HG02970 (cell line): Measurements from ENCODE around the gene LYSMD3.
"Not testable (repeated sequence)": the region's sequence is repeated elsewhere in the genome, so short reads cannot be mapped to it uniquely, and the experiment has no call there.

Experiments
- ATAC-seq: cut with Tn5 transposase; IDR thresholded peaks from one replicate; pipeline ENCODE4 v1.9.1; 2021; ENCODE audit warnings: mild to moderate bottlenecking, moderate library complexity, moderate number of reproducible peaks; ENCODE audit not compliant: unreplicated experiment, low FRiP score

The LYSMD3 gene

DNA sequence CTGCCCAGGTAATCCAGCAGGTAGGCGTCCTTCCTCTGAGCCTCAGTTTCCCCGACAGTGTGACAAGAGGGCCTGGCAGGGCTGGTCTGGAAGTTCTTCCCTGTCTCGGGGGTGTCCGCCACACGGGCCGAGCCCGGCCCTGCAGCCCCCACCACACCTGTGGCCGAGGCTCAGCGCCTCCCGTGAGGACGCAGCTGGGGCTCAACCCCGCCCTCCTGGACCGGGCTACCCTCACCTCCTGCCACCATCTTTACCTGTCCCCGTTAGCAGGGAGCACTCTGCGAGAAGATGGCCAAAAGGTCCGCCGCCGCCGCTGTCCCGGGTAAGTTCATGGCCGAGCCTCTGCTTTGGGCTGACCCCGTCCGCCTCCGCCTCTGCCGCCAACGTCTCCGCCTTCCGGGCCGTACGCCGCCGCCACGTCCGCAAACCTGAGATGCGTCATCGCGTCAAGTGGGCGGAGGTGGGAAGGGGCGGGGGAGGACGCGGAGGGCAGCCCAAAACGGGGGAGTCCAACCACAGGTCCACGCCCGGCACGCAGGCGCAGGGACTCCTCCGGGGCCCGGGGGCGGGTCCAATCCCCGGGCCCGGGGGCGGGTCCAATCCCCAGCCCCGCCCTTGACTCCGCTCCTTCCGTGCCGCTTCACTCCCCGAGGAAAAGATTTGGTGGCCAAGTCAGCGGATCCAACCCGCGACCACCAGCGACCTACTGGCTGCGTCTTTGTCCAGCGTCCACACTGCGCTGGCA lies at the start of gene LYSMD3:
TSS of gene LYSMD3 (minus strand) at position 391 of the 745 bp plus-strand sequence. CDS start 4,295 bp downstream, outside the sequence.
- peak; percentile 95 for ATAC-seq

DNA sequence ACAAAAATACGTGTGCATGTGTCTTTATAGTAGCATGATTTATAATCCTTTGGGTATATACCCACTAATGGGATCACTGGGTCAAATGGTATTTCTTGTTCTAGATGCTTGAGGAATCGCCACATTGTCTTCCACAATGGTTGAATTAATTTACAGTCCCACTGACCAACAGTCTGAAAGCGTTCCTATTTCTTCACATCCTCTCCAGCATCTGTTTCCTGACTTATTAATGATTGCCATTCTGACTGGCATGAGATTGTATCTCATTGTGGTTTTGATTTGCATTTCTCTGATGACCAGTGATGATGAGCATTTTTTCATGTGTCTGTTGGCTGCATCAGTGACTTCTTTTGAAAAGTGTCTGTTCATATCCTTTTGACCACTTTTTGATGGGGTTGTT lies 47.2 kb upstream of the LYSMD3 start:
- ATAC-seq: not testable (repeated sequence)

DNA sequence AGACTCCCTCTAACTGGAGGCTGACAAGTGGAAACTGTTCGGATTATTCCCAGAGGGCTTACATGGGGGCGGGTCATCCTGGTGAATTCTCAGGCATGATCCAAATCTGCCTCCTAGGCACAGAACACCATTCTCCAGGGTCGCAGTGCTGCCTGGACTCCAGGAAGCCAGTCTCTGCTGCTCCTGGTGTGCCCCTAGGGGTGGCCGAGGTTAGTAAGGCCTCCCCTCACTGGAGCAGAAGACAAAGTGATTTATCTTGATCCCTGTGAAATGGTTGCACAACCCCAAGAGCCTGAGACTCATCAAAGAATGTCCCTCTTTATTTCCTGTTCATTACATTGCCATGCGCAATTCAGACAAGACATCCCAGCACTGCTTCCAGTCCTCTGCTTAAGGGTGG lies 46.3 kb upstream of the LYSMD3 start:
- no peak for ATAC-seq

DNA sequence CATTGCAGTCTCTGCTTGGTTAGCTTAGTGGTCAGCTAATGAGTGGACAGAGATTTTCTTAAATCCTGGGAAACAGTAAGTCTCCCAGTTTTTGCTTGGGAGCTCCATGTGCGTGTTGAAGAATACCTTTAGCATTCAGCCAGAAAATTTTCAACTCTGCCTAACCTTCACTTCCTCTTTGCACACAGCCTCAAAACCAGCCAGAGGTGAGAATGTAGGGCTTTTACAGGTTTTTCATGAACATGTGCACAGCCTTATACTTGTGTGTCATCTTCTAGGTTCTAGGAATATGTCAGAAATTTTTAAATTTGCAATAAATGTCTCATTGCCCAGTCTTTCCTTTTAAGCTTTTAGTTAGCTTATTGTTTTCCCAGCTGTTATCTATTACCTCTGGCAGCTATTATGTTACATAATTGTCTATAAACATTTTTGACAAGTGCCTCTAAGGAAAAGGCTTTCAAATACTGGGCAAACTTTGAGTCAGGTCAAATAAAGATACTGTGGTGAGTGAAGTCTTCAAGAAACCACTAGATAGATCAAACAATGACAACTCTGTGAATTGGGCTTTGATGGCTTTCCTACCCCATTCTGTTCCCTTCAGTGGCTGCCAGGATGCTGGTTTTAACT lies 41.9 kb upstream of the LYSMD3 start:
- no peak for ATAC-seq

DNA sequence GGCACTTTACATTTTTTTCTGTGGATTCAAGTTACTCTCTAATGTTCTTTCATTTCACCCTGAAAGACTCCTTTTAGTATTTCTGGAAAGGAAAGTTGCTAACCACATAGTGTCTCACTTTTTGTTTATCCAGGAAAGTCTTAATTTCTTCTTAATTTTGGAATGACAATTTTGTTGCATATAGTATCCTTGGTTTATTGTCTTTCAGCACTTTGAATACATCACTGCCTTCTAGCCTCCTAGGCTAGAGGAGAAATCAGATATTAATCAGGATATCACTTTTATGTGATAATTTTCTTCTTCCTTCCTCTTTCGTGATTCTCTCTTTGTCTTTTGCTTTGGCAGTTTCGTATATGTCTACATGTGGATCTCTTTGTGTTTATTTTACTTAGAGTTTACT lies 40.6 kb upstream of the LYSMD3 start:
- ATAC-seq: no peak

DNA sequence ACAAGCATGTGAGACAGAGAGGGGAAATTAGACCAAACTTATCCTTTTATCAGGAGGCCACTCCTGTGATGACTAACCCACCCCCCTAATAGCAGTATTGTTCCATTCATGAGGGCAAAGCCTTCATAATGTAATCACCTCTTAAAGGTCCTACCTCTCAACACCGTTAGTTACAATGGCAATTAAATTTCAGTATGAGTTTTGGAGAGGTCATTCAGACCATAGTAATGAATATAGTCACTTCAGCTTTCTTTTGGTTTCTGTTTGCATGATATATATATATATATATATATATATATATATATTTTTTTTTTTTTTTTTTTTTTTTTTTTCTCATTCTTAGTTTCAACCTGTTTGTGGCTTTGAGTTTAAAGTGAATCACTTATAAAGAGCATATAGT lies 39.7 kb upstream of the LYSMD3 start:
- ATAC-seq: no peak

DNA sequence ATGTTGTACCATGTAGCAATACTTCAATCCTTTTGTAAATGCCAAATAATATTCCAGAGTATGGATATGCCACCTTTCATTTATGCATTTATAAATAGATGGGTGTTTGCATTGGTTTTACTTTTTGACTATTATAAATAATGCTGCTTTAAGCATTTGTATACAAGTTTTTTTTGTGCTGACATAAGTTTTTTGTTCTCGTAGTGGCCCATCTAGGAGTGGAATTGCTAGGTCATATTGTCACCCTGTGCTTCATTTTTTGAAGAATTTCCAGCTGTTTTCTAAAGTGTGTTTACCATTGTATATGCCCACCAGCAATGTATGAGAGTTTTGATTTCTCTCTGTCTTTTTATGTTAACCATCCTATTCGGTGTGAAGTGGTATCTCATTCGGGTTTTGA lies 36.1 kb upstream of the LYSMD3 start:
- ATAC-seq: no peak

DNA sequence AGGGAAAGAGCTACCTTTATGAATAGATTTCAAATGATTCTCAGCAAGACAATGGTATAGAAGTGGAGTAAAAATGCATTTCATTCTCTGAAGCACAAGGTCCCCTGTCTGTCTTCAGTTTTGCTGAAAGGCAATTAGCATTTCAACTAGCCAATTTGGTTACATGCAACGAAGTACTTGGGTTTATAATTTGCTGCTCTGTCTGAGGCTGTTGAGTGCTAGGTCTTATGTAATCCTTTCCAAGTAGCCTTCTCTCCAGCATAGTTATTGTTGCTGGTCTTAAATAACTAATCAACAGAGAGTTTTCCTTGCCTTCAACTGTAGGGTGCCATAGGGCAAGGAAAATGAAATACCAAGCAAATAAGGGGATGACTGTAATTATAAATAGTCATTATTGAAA lies 33.7 kb upstream of the LYSMD3 start:
- ATAC-seq: no peak

DNA sequence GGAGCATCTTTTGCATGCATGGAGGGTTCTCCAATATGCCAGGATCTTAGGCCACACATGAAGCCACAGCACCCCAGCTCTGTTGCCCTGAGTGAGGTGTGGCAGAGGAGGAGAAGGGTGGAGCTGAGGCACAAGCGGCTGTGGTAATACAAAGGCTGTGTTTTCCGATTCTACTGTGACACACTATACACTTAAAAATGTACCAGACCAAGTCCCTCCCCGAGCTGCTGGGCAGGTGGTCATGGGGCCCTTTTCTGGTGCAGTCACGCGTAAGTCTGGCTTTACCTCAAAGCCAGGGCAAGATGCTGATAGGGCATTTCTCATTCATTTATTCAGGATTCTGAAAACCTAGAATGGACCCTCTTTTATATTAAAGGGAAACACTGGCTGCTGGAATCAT lies 33.0 kb upstream of the LYSMD3 start:
- ATAC-seq: no peak

DNA sequence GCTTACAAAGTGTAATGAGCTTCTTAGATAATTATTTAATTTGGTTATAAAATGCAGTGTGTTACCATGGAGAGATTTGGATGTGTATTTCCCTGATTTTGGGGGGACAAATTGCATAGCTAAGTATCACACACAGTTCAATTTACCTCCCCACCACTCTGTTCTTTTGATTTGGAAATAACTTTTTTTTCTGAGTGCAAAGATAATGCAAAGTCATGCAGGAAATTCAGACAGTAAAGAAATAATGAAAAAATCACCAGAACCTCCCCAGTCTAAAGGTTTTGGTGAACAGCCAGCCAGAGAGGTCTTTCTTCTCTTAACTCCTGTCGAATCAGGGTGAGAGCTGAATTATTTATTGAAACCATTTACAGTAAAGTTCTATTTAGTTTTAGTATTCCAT lies 32.4 kb upstream of the LYSMD3 start:
- no peak for ATAC-seq

DNA sequence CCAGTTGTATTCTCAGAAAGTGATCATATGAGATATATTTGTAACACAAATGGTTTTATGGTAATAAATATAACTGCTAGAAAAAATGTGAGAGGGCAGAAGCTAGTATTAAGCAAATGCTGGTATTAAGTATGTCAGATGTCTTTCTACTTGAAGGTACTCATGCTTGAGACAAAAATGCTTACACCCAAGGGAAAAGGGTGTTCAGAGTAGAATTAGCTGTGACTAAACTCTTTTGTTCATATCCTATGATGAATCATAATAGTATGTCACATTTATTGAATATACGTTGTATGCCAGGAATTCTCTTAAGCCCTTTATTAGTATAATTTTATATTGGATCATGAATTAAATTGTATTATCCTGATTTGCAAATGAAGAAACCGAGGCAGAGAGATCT lies 31.4 kb upstream of the LYSMD3 start:
- ATAC-seq: no peak

DNA sequence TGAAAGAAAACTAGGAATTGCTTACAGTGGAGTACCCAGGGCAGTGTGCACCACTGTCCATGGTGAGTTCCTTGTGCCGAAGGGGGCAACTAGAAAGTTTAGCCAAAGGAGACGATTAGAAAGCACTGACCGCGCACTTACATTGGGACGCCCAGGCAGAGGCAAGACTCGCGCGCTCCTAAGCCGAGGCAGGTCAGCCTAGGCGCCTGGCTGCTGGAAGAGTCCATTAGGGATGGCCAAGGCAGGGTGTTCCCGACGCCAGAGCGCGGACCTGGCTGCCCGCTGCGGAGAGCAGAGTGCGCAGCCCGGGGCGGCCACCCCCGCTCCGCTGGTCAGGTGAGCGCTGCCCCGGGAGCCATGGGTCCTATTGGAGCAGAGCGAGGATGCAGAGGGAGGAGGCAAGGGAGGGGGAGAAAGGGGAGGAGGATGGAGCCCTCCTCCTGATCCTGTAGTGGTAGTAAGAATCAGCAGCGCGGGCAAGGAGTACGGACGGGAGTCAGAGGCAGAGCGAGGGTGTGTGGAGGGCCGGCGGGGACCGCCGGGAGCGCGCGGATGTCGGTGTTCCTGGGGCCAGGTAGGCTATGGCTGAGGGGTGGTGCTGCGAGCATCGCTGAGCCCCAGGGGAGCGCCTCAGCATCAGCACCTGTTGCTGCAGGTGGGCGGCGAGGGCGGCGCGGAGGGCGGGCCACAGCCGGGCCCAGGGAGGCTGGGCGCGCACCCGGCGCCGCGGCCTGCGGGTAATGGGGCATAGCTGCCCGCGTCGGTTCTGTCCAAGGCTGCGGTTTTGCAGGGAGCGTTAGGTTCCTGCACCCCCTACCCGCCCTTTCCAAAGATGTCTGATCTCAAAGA lies 29.2 kb upstream of the LYSMD3 start, which contains the start of gene ADGRV1:
TSS of gene ADGRV1 (plus strand) at position 454 of the 849 bp plus-strand sequence. CDS start at position 553, 99 bp downstream.
- ATAC-seq: no peak

DNA sequence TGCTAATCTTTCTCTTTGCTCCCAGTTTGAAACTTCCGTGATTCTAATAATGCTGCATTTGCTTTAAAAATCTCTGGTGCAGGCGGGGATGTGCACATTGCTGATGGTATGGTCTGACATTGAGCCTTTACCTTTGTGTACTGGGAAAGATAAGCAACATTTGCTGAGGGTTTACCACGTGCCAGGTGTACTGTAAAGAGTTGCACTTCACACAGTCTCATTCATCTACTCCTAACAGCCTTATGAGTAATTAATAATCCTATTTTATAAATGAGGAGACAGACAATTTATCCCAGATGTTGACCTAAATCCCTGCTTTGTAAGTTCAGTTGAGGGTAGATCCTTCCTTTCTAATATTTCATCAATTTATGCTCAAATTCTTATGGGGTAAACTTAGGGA lies 28.5 kb upstream of the LYSMD3 start:
- no peak for ATAC-seq

DNA sequence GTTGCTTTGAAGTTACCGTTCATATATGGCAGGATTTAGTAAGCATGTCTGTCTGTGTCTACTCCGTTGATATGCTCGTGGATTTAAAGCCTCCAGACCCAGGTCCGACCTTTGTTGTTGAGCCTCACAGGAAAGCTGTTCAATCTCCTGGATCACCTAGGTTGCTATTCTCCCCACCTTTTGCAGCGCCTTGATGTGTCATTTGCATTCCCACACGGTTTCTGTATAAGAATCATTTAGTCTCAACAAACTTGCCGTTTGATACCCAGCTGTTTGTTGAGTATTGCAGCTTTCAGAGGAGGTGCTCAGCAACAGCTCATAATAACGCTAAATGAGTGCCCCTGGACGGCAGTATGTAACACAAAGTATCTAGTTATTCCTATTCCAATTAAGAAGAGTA lies 28.0 kb upstream of the LYSMD3 start:
- ATAC-seq: no peak

DNA sequence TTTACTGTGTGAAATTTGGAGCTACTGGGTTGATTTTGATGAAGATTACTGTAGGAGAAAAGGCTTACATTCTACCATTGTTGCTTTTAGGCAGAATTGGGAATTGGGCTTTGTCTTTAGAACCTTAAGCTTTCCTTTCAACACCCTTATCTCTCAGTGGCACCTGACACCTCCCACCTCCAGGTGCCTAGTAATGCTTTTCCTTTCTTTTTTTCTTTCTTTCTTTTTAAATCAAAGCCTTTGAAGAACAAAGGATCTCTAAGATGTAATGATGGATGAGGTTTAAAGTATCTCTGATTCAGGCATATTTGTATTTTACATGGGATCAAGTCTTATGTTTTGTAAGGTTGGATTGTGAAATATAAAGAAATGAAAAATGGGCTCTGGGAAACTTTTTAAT lies 26.3 kb upstream of the LYSMD3 start:
- ATAC-seq: no peak

DNA sequence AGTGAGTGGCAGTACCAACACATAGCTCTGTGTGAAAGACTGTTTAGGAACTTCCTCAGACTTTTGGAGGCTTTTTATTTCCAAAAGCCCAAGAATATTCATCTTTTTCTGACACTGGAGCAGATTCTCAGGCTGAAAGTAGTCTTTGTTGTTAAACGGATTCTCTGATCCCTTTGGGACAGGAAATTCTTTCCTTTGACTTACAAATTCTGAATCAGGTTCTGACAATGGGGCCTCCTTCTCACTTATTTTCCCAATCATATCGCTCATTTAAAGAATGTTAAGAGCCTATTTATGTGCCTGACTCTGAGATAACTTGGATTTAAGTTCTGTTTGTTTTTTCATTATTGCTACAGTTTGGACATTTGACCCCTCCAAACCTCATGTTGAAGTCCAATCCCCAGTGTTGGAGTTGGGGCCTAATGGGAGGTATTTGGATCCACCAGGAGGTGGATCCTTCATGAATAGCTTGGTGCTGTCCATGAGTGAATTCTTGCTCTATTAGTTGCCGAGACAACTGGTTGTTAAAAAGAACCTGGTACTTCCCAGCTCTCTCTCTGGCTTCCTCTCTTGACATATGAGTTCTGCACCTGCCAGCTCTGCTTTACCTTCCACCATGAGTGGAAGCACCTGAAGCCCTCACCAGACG lies 25.1 kb upstream of the LYSMD3 start:
- no peak for ATAC-seq

DNA sequence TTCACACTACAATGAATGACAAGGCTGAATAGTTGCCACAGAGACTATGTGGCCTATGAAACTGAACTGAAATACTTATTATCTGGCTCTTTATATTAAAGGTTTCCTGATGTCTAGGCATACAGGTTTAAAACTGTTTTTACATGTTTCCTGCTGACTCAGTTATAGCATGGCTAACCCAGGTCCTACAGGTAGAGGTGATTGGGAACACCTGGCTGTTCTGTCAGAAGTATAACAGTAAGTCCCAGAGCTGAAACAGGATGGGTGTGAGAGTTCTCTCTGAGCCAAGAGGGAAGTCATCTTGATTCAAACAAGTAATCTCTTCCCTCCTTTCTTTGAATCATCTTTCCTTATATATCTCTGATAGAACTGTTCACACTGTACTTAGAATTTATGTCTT lies 24.3 kb upstream of the LYSMD3 start:
- ATAC-seq: no peak

DNA sequence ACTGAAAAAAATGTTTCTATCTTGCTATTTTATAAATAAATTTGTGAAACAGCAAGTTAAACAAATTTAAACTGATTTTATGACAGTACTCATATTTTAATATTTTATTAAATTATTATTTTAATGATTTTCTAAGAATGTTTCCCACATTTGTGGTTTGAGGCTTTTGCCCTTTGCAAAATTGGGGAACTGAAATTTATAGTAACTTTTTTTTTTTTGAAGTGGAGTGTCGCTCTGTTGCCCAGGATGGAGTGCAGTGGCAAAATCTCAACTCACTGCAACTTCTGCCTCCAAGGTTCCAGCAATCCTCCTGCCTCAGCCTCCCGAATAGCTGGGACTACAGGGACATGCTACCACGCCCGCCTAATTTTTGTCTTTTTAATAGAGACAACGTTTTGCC lies 22.0 kb upstream of the LYSMD3 start:
- ATAC-seq: no peak

DNA sequence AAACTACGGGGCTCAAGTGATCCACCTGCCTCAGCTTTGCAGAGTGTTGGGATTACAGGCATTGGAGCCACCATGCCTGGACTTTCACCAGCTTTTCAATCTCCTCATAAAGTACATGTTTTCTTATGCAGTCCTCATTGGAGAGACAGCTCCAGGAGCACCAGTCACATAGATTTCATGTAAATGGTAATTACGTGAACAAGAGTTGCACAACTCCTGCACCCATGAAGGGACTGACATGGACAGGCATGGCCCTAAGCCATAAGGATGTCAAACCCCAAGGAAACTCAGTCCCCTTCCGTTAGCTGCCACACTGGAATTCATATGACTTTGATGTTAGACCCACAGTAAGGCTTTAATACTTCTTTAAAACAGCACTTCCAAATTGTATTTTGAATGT lies 21.6 kb upstream of the LYSMD3 start:
- ATAC-seq: no peak

DNA sequence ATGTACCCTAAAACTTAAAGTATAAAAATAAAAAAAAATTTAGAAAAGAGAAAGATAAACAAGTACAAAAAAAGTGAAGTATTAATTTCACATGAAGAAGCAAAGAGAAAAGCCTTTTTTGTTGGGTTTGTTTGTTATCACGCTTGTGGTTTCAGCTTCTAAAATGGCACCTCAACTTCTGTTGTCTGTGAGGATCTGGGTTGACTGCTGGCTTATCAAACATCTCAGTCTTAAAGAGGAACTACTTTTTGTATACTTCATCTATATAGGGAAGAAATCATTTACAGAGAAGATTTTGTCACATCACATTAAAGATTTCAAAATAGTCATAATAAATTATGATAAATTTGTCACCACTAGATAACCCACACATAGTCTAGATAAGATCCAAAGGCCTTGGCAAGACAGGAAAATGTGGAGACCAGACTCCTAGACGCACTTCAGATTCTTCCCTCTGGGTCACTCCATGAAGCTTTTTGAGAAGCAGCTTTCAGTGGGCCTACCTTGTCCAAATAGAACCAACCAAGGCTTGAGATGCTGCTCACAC lies 20.4 kb upstream of the LYSMD3 start:
- no peak for ATAC-seq

DNA sequence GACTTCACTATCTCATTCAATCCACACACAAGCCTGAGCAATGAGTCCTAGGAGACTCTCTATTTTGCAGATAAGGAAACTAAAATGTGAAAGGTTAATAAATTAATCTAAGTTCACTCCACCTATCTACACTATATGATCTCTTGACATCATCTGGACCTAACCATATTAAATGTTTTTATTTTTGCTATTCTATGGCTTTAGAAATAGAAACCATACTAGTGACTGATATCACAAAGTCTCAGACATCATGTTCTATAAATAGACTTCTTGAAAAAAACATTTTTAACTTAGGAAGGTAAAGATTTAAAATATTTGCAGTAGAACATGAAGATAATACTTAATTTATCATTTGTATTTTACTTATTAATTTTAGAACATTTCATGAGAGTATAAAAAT lies 19.8 kb upstream of the LYSMD3 start:
- no peak for ATAC-seq
